CD4-positive, alpha-beta T cell (primary cell): Measurements from ENCODE around the gene MROH8. TPM values are rescaled to one million over a fixed set of nuclear protein-coding genes. Genes with fewer than 3 reads are reported as not detected.
A peak's percentile ranks its signal among the peaks of the same experiment; 100 is the strongest.

ENCODE experiments used
- ATAC-seq: fragments of 200-7000 bp; cut with Tn5 transposase; one replicate; pipeline ENCODE4 v1.10.0; 2022; ENCODE audit warnings: mild to moderate bottlenecking; ENCODE audit not compliant: poor library complexity
- CTCF ChIA-PET: fragments of 350-600 bp; sonication (Branson Sonifier 250); formaldehyde crosslinking; loops from one replicate; lab custom pipeline; 2021; ENCODE audit warnings: antibody characterized with exemption, inconsistent platforms; lab: Charles Lee
- POLR2A ChIA-PET: fragments of 350-600 bp; sonication (Branson Sonifier 250); formaldehyde crosslinking; loops from one replicate; lab custom pipeline; 2021; ENCODE audit warnings: antibody characterized with exemption, inconsistent platforms; lab: Charles Lee
- DNase-seq, 14 experiments: peaks; one replicate each; pipeline ENCODE4 v3.0.0-alpha.2; 2013 to 2020; ENCODE audit warnings: mixed read lengths in 2 of 14
- H3K27ac ChIP-seq, 2 donors: one replicate each; pipeline versions ENCODE4 v1.5.1 to v1.7.0; 2013; ENCODE audit warnings: low read length in 2 of 2, low read depth in 1 of 2, mild to moderate bottlenecking in 1 of 2
- H3K27me3 ChIP-seq, 2 experiments: 1 replicate in 1 of 2; 2 replicates in 1 of 2; pipeline versions ENCODE4 v1.6.1 to v1.7.0; 2013; ENCODE audit warnings: low read length in 2 of 2, control low read depth in 1 of 2, mild to moderate bottlenecking in 1 of 2, moderate library complexity in 1 of 2; ENCODE audit not compliant: insufficient read depth in 2 of 2, control insufficient read depth in 1 of 2
- H3K36me3 ChIP-seq: one replicate; pipeline ENCODE4 v1.6.1; 2013; ENCODE audit warnings: low read length, control low read depth; ENCODE audit not compliant: insufficient read depth
- H3K4me1 ChIP-seq: one replicate; pipeline ENCODE4 v1.6.1; 2013; ENCODE audit warnings: low read length, control low read depth; ENCODE audit not compliant: insufficient read depth
- H3K4me3 ChIP-seq: one replicate; pipeline ENCODE4 v1.5.1; 2013; ENCODE audit warnings: mild to moderate bottlenecking, low read length, moderate library complexity
- H3K9me3 ChIP-seq, 2 experiments: 1 replicate in 1 of 2; 2 replicates in 1 of 2; pipeline versions ENCODE4 v1.6.1 to v1.7.0; 2013; ENCODE audit warnings: low read length in 2 of 2, mild to moderate bottlenecking in 2 of 2, control low read depth in 1 of 2, moderate library complexity in 1 of 2; ENCODE audit not compliant: control insufficient read depth in 1 of 2, insufficient read depth in 1 of 2
- H3K27ac Mint-ChIP-seq: one replicate; pipeline ENCODE4 v1.8.0; 2020; ENCODE audit warnings: mixed read lengths
- H3K27me3 Mint-ChIP-seq: one replicate; pipeline ENCODE4 v1.8.0; 2021; ENCODE audit warnings: mixed read lengths
- H3K36me3 Mint-ChIP-seq: one replicate; pipeline ENCODE4 v1.8.0; 2021; ENCODE audit warnings: low read depth, mixed read lengths
- H3K4me1 Mint-ChIP-seq: one replicate; pipeline ENCODE4 v1.8.0; 2021; ENCODE audit warnings: low read depth, mixed read lengths
- H3K4me3 Mint-ChIP-seq: one replicate; pipeline ENCODE4 v1.8.0; 2020; ENCODE audit warnings: mild to moderate bottlenecking, mixed read lengths
- H3K9me3 Mint-ChIP-seq: one replicate; pipeline ENCODE4 v1.8.0; 2020; ENCODE audit warnings: mixed read lengths
- intact Hi-C, 2 experiments: fragments of 100-400 bp; cut with DNase I in 1 of 2; cut with micrococcal nuclease in 1 of 2; formaldehyde crosslinking; loops; one replicate each; pipeline versions ENCODE4 v1.15.1 to v1.9.0; 2023 to 2025; cut with DNase I, micrococcal nuclease
- total RNA-seq, 174 experiments: library from RNA in 2 of 174; stranded (reverse) in 2 of 174; gene quantifications; one replicate each; pipeline ENCODE4 v1.2.3 and lab custom pipeline; 2021 to 2026
- TF ChIP-seq, protein P1 (sequence below): fragments of 200-600 bp; IDR thresholded peaks from one replicate; pipeline ENCODE4 v1.8.0; 2022; ENCODE audit warnings: antibody characterized with exemption, mild to moderate bottlenecking

The MROH8 gene
- total RNA-seq, 2 experiments from 2014 or later: 1.1 to 1.2 TPM

DNA sequence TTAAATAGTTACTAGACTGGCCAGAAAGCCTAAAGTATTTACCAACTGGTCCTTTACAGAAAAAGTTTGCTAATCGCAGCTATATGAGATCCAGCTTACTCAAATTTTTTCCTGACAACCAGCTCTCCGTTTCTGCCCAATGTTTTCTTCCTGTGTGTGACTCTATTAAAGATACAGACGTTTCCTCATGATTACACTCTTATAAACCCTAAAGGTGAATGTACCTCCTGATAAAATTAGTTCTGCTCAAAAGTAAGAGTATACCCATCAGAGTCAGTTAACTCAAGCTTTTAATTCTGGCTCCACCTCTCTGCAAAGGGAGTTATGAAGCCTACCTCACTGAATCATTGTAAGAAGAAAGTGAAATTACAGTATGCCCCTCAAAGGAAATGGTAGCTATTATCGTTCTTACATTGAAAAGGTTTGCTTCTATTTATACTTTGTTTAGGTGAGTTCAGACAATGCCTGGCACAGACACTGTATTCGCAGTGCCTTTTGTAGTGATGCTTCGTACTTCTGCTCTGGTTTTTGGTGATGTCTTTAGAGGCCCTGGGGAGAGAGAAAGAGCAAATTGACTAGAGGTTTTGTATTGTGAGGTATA is 10.2 kb upstream of the MROH8 start:
- peak overlapping the region; percentile 64 for H3K27ac Mint-ChIP-seq
- intact Hi-C loops: no loop called here
- H3K27me3 Mint-ChIP-seq: no peaks in the 10 kb centered on the region
- Histone ChIP-seq H3K9me3 (no peaks in the 10 kb centered on the region), H3K4me3 (no peak overlapping the region), H3K27me3 (no peaks in the 10 kb centered on the region), H3K36me3 (peaks cover 59% of the 10 kb centered on the region), H3K4me1 (peaks cover 51% of the 10 kb centered on the region), H3K27ac (no peak overlapping the region)
- ChIA-PET POLR2A (interaction anchor here (1.2 to 4.4 kb wide), 2 partner anchors 11 to 338 kb away, joined by 3 to 33 read pairs; partner anchors contain the start of genes BLCAP, MROH8 and RPN2), CTCF (interaction anchor here (0.6 to 1.2 kb wide), 2 partner anchors 8 to 10 kb away, joined by 4 read pairs; partner anchors contain the start of genes MROH8 and RPN2)
- DNase-seq: no peak
- no peak for ATAC-seq
- peaks cover 68% of the 10 kb centered on the region for H3K36me3 Mint-ChIP-seq
- H3K9me3 Mint-ChIP-seq: no peaks in the 10 kb centered on the region
- H3K4me1 Mint-ChIP-seq: peaks cover 66% of the 10 kb centered on the region
- TF ChIP-seq, protein P1, sequence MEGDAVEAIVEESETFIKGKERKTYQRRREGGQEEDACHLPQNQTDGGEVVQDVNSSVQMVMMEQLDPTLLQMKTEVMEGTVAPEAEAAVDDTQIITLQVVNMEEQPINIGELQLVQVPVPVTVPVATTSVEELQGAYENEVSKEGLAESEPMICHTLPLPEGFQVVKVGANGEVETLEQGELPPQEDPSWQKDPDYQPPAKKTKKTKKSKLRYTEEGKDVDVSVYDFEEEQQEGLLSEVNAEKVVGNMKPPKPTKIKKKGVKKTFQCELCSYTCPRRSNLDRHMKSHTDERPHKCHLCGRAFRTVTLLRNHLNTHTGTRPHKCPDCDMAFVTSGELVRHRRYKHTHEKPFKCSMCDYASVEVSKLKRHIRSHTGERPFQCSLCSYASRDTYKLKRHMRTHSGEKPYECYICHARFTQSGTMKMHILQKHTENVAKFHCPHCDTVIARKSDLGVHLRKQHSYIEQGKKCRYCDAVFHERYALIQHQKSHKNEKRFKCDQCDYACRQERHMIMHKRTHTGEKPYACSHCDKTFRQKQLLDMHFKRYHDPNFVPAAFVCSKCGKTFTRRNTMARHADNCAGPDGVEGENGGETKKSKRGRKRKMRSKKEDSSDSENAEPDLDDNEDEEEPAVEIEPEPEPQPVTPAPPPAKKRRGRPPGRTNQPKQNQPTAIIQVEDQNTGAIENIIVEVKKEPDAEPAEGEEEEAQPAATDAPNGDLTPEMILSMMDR: no peak
- peak overlapping the region; percentile 5 for H3K4me3 Mint-ChIP-seq

GRCh38 chr20:37188787-37189186 is 9.4 kb upstream of the MROH8 start:
- Mint-ChIP-seq H3K9me3 (no peaks in the 10 kb centered on the region), H3K27ac (no peak overlapping the region), H3K27me3 (no peaks in the 10 kb centered on the region), H3K36me3 (peaks cover 74% of the 10 kb centered on the region), H3K4me3 (no peak overlapping the region), H3K4me1 (peaks cover 66% of the 10 kb centered on the region)
- ATAC-seq (no peak), DNase-seq (no peak)
- Histone ChIP-seq H3K9me3 (no peaks in the 10 kb centered on the region), H3K27ac (no peak overlapping the region), H3K4me3 (no peak overlapping the region), H3K27me3 (no peaks in the 10 kb centered on the region), H3K4me1 (peaks cover 48% of the 10 kb centered on the region), H3K36me3 (peaks cover 66% of the 10 kb centered on the region)
- CTCF ChIA-PET: interaction anchor here (1.2 kb wide), 1 partner anchor 10 kb away, joined by 4 read pairs; the partner anchor contains the start of genes MROH8 and RPN2
- TF ChIP-seq, protein P1: no peak
- intact Hi-C loops: no loop called here
- POLR2A ChIA-PET: interaction anchor here (0.7 to 4.4 kb wide), 3 partner anchors 10 to 339 kb away, joined by 3 to 33 read pairs (median 3); partner anchors contain the start of genes BLCAP, MROH8 and RPN2

DNA sequence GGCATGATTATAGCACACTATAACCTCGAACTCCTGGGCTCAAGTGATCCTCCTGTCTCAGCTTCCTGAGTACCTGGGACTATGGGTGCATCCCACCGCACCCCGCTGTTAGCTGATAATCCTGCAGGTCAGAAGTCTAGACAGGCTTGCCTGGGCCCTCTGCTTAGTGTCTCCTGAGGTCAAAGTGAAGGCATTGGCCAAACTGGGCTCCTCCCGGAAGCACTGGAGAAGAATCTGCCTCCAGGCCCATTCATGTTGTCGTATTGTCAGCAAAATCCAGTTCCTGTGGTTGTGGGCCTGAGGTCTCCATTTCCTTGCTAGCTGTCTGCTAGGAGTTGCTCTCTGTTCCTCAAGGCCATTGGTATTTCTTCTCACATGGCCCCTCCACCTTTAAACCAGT is 6.3 kb upstream of the MROH8 start:
- Histone ChIP-seq H3K4me3 (no peak overlapping the region), H3K36me3 (peaks cover 61% of the 10 kb centered on the region), H3K9me3 (no peaks in the 10 kb centered on the region), H3K4me1 (peaks cover 46% of the 10 kb centered on the region), H3K27me3 (no peaks in the 10 kb centered on the region), H3K27ac (no peak overlapping the region)
- H3K27ac Mint-ChIP-seq: peak overlapping the region; percentile 35
- TF ChIP-seq, protein P1: no peak
- peaks cover 69% of the 10 kb centered on the region for H3K4me1 Mint-ChIP-seq
- intact Hi-C loops: no loop called here
- POLR2A ChIA-PET: no interaction called here
- CTCF ChIA-PET: no interaction called here
- H3K9me3 Mint-ChIP-seq: no peaks in the 10 kb centered on the region
- H3K27me3 Mint-ChIP-seq: no peaks in the 10 kb centered on the region
- H3K4me3 Mint-ChIP-seq: no peak overlapping the region
- ATAC-seq (no peak), DNase-seq (no peak)
- peaks cover 69% of the 10 kb centered on the region for H3K36me3 Mint-ChIP-seq
